Tibial artery (tissue), 4 donors: ENCODE data around the gene CELSR2.

Experiments used
- DNase-seq, 2 donors: peaks; one replicate each; pipeline ENCODE4 v3.0.0-alpha.2; 2019
- H3K27ac ChIP-seq, 2 donors: fragments of 200-600 bp; sonication (generic) in 1 of 2; 1 replicate in 1 of 2; 2 replicates in 1 of 2; pipeline ENCODE4 v1.5.1; 2018 to 2019; ENCODE audit warnings: mild to moderate bottlenecking in 1 of 2
- H3K27me3 ChIP-seq, 2 donors: fragments of 200-600 bp; sonication (generic) in 1 of 2; one replicate each; pipeline versions ENCODE4 v1.5.1 to v1.6.0; 2016 to 2019
- H3K36me3 ChIP-seq, 3 donors: fragments of 200-600 bp; sonication (generic) in 2 of 3; one replicate each; pipeline ENCODE4 v1.5.1; 2016 to 2019; ENCODE audit warnings: mild to moderate bottlenecking in 2 of 3
- H3K4me1 ChIP-seq, 4 donors: fragments of 200-600 bp; sonication (generic) in 2 of 4; 1 replicate in 3 of 4; 2 replicates in 1 of 4; pipeline ENCODE4 v1.5.1; 2016 to 2019
- H3K4me3 ChIP-seq, 2 donors: fragments of 200-600 bp; sonication (generic) in 1 of 2; 1 replicate in 1 of 2; 2 replicates in 1 of 2; pipeline ENCODE4 v1.5.1; 2018 to 2019; ENCODE audit warnings: mild to moderate bottlenecking in 2 of 2
- H3K9me3 ChIP-seq, 3 donors: fragments of 200-600 bp; sonication (generic) in 1 of 3; one replicate each; pipeline ENCODE4 v1.5.1; 2016 to 2019
- CTCF ChIP-seq, 2 experiments: fragments of 200-600 bp in 1 of 2; fragments of 450-650 bp in 1 of 2; IDR thresholded peaks; one replicate each; pipeline ENCODE4 v1.5.1; 2017 to 2019; ENCODE audit warnings: antibody characterized with exemption in 2 of 2, mild to moderate bottlenecking in 1 of 2, moderate library complexity in 1 of 2
- intact Hi-C: fragments of 100-400 bp; cut with DNase I; formaldehyde crosslinking; loops from one replicate; pipeline ENCODE4 v1.15.0; 2023; ENCODE audit warnings: low total_unique reads

Gene CELSR2

DNA sequence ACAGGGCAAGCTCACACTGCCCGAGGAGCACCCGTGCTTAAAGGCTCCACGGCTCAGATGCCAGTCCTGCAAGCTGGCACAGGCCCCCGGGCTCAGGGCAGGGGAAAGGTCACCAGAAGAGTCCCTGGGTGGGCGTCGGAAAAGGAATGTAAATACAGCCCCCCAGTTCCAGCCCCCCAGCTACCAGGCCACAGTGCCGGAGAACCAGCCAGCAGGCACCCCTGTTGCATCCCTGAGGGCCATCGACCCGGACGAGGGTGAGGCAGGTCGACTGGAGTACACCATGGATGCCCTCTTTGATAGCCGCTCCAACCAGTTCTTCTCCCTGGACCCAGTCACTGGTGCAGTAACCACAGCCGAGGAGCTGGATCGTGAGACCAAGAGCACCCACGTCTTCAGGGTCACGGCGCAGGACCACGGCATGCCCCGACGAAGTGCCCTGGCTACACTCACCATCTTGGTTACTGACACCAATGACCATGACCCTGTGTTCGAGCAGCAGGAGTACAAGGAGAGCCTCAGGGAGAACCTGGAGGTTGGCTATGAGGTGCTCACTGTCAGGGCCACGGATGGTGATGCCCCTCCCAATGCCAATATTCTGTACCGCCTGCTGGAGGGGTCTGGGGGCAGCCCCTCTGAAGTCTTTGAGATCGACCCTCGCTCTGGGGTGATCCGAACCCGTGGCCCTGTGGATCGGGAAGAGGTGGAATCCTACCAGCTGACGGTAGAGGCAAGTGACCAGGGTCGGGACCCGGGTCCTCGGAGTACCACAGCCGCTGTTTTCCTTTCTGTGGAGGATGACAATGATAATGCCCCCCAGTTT is 1.3 kb downstream of the CELSR2 start:
- peaks cover 0 to 5% of the 10 kb centered on the region in 2 donors for H3K27me3 ChIP-seq
- no peaks in the 10 kb centered on the region for H3K9me3 ChIP-seq
- intact Hi-C loops: no loop called here
- no peaks in the 10 kb centered on the region for H3K36me3 ChIP-seq
- H3K4me3 ChIP-seq: peak overlapping the region; percentile 56 to 80
- no peak for TF ChIP-seq CTCF (IDR thresholded peaks at IDR 0.05)
- H3K4me1 ChIP-seq: peaks cover 0 to 43% (median 32%) of the 10 kb centered on the region in 4 donors
- DNase-seq: no peak
- H3K27ac ChIP-seq: no peak overlapping the region

DNA sequence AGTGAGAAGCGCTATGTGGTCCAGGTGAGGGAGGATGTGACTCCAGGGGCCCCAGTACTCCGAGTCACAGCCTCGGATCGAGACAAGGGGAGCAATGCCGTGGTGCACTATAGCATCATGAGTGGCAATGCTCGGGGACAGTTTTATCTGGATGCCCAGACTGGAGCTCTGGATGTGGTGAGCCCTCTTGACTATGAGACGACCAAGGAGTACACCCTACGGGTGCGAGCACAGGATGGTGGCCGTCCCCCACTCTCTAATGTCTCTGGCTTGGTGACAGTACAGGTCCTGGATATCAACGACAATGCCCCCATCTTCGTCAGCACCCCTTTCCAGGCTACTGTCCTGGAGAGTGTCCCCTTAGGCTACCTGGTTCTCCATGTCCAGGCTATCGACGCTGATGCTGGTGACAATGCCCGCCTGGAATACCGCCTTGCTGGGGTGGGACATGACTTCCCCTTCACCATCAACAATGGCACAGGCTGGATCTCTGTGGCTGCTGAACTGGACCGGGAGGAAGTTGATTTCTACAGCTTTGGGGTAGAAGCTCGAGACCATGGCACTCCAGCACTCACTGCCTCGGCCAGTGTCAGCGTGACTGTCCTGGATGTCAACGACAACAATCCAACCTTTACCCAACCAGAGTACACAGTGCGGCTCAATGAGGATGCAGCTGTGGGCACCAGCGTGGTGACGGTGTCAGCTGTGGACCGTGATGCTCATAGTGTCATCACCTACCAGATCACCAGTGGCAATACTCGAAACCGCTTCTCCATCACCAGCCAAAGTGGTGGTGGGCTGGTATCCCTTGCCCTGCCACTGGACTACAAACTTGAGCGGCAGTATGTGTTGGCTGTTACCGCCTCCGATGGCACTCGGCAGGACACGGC is 2.2 kb downstream of the CELSR2 start:
- Histone ChIP-seq H3K4me3 (no peak overlapping the region), H3K27ac (no peak overlapping the region), H3K27me3 (peaks cover 0 to under 1% of the 10 kb centered on the region in 2 donors), H3K4me1 (peaks cover 0 to 46% (median 33%) of the 10 kb centered on the region in 4 donors), H3K9me3 (no peaks in the 10 kb centered on the region), H3K36me3 (no peaks in the 10 kb centered on the region)
- TF ChIP-seq CTCF (IDR thresholded peaks at IDR 0.05): no peak
- DNase-seq: no peak
- intact Hi-C loops: no loop called here

DNA sequence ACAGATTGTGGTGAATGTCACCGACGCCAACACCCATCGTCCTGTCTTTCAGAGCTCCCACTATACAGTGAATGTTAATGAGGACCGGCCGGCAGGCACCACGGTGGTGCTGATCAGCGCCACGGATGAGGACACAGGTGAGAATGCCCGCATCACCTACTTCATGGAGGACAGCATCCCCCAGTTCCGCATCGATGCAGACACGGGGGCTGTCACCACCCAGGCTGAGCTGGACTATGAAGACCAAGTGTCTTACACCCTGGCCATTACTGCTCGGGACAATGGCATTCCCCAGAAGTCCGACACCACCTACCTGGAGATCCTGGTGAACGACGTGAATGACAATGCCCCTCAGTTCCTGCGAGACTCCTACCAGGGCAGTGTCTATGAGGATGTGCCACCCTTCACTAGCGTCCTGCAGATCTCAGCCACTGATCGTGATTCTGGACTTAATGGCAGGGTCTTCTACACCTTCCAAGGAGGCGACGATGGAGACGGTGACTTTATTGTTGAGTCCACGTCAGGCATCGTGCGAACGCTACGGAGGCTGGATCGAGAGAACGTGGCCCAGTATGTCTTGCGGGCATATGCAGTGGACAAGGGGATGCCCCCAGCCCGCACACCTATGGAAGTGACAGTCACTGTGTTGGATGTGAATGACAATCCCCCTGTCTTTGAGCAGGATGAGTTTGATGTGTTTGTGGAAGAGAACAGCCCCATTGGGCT is 3.0 kb downstream of the CELSR2 start:
- intact Hi-C loops: no loop called here
- H3K9me3 ChIP-seq: no peaks in the 10 kb centered on the region
- H3K4me1 ChIP-seq: peaks cover 0 to 46% (median 33%) of the 10 kb centered on the region in 4 donors
- H3K27me3 ChIP-seq: no peaks in the 10 kb centered on the region
- no peak overlapping the region for H3K4me3 ChIP-seq
- no peak for TF ChIP-seq CTCF (IDR thresholded peaks at IDR 0.05)
- no peaks in the 10 kb centered on the region for H3K36me3 ChIP-seq
- H3K27ac ChIP-seq: no peak overlapping the region
- no peak for DNase-seq

DNA sequence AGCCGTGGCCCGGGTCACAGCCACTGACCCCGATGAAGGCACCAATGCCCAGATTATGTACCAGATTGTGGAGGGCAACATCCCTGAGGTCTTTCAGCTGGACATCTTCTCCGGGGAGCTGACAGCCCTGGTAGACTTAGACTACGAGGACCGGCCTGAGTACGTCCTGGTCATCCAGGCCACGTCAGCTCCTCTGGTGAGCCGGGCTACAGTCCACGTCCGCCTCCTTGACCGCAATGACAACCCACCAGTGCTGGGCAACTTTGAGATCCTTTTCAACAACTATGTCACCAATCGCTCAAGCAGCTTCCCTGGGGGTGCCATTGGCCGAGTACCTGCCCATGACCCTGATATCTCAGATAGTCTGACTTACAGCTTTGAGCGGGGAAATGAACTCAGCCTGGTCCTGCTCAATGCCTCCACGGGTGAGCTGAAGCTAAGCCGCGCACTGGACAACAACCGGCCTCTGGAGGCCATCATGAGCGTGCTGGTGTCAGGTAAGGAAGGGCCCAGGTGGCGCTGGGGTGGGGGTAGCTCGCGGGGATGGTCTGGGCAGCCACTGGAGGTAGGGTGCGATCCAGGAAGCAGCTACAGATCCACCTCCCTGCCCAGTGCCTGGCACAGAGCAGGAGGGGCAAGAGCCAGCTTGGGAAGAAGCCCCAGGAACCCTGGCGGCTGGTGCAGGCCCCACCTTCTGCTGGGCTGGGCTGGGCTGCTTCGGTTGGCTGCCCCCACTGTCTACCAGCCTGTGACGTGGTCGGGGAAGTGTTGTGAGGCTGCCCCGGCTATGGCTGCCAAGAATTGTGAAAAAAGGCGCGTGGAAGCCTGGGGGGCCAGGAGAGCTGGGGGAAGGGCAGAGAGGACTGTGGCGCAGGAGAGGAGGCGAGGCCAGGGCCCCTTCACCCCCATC is 3.8 kb downstream of the CELSR2 start:
- H3K4me1 ChIP-seq: peaks cover 0 to 46% (median 33%) of the 10 kb centered on the region in 4 donors
- intact Hi-C loops: no loop called here
- no peak for TF ChIP-seq CTCF (IDR thresholded peaks at IDR 0.05)
- H3K36me3 ChIP-seq: no peaks in the 10 kb centered on the region
- DNase-seq: peak in 1 of 2 donors; percentile 89
- H3K27me3 ChIP-seq: no peaks in the 10 kb centered on the region
- no peaks in the 10 kb centered on the region for H3K9me3 ChIP-seq
- H3K4me3 ChIP-seq: peak overlapping the region; percentile 12 to 16
- H3K27ac ChIP-seq: peak overlapping the region; percentile 78 to 79
